ENCODE results near the gene GNB1. TPM values are rescaled to one million over a fixed set of nuclear protein-coding genes. Genes with fewer than 3 reads are reported as not detected.

The GNB1 gene
- total RNA-seq, 1 donor from 2014 or later = 170 TPM

DNA sequence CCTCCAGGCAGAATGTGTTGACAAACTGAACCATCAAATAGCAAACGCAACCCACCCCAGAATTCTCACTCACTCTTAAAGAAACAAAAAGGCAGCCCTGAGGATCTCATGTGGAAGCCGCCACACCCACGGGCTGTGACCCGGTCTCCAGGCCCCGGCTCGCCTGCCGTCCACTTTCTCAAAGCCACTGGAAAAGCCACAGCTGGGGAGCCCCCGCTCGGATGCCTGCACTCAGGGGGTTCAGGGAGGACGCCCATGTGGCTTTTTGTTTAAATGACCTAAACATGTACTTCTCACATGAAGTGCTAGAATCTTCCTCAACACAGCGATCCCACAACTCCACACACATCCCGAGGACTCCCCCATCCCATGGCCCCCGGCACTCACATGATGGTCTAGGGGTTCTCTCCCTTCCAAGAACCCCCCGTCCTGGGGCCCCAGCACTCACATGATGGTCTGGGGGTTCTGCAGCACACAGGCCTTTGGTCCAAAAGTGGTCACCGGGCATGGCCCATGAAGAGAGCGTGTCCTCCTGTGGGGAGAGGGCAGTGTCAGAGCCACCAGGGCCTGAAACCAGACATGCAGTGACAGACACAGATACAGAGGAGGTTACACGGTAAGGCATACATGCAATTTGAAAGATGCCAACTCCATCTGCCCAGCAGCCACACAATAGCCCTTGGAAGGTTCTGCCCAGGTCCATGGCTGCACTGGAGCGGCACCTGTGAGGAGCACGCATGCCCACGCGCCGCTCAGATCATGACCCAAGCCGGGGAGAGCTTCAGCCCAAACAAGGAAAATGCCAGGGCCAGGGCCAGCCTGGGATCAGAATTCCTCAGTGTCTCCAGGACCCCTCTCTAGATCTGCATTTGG is 129.1 kb downstream of the GNB1 start:
- H3K36me3 ChIP-seq = peaks cover 77 to 80% of the 10 kb centered on the region in 2 donors

DNA sequence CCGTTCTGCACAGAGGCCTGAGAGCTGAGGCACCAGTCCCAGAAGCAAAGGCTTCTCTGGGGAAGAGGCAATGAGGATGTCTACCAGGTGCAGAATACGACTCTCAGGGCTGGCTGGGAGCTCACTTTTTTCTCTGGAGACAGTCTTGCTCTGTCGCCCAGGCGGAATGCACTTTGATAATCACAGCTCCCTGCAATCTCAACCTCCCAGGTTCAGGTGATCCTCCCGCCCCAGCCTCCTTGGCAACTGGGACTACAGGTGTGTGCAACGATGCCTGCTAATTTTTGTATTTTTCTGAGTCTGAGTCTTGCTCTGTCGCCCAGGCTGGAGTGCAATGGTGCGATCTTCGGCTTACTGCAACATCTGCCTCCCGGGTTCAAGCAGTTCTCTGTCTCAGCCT is 130.2 kb downstream of the GNB1 start:
- TF ChIP-seq, protein P1, sequence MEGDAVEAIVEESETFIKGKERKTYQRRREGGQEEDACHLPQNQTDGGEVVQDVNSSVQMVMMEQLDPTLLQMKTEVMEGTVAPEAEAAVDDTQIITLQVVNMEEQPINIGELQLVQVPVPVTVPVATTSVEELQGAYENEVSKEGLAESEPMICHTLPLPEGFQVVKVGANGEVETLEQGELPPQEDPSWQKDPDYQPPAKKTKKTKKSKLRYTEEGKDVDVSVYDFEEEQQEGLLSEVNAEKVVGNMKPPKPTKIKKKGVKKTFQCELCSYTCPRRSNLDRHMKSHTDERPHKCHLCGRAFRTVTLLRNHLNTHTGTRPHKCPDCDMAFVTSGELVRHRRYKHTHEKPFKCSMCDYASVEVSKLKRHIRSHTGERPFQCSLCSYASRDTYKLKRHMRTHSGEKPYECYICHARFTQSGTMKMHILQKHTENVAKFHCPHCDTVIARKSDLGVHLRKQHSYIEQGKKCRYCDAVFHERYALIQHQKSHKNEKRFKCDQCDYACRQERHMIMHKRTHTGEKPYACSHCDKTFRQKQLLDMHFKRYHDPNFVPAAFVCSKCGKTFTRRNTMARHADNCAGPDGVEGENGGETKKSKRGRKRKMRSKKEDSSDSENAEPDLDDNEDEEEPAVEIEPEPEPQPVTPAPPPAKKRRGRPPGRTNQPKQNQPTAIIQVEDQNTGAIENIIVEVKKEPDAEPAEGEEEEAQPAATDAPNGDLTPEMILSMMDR (IDR thresholded peaks at IDR 0.05) = no peak
- H3K27me3 ChIP-seq = no peaks in the 10 kb centered on the region
- no peak overlapping the region for H3K4me3 ChIP-seq
- no peak overlapping the region for H3K27ac ChIP-seq
- peaks cover 87 to 90% of the 10 kb centered on the region in 2 donors for H3K36me3 ChIP-seq
- DNase-seq (ENCODE audit: low spot score in 2 of 2) = no peak
- H3K9me3 ChIP-seq = no peaks in the 10 kb centered on the region
- intact Hi-C loops (cut with DNase I) = no loop called here
- no peaks in the 10 kb centered on the region for H3K4me1 ChIP-seq

More for the DNA sequence above, 129.1 kb downstream of the GNB1 start:
- H3K4me1 ChIP-seq = no peaks in the 10 kb centered on the region
- DNase-seq (ENCODE audit: low spot score in 2 of 2) = no peak
- no peak overlapping the region for H3K4me3 ChIP-seq
- TF ChIP-seq, protein P1 (IDR thresholded peaks at IDR 0.05) = no peak
- H3K27me3 ChIP-seq = no peaks in the 10 kb centered on the region
- intact Hi-C loops (cut with DNase I) = no loop called here
- H3K9me3 ChIP-seq = no peaks in the 10 kb centered on the region
- H3K27ac ChIP-seq = no peak overlapping the region

DNA sequence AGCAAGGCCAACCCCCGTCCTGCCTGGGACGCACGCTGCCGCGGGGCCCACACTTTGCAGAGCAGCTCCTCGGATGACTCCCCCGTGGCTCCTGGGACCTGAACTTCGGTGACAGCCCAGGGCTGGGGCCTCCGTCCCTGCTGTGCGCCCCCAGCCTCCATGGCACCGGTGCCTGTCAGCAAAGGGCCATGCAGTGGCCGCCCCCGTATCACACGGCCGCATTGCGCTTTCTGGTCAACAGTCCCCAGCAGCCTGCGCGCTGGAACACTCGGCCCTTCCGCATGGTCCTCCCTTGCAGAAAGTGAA is 130.6 kb downstream of the GNB1 start:
- H3K9me3 ChIP-seq = no peaks in the 10 kb centered on the region
- TF ChIP-seq, protein P1 (IDR thresholded peaks at IDR 0.05) = no peak
- H3K27me3 ChIP-seq = no peaks in the 10 kb centered on the region
- peaks cover 91 to 94% of the 10 kb centered on the region in 2 donors for H3K36me3 ChIP-seq
- no peak overlapping the region for H3K27ac ChIP-seq
- no peaks in the 10 kb centered on the region for H3K4me1 ChIP-seq
- intact Hi-C loops (cut with DNase I) = no loop called here
- H3K4me3 ChIP-seq = no peak overlapping the region
- DNase-seq (ENCODE audit: low spot score in 2 of 2) = no peak

DNA sequence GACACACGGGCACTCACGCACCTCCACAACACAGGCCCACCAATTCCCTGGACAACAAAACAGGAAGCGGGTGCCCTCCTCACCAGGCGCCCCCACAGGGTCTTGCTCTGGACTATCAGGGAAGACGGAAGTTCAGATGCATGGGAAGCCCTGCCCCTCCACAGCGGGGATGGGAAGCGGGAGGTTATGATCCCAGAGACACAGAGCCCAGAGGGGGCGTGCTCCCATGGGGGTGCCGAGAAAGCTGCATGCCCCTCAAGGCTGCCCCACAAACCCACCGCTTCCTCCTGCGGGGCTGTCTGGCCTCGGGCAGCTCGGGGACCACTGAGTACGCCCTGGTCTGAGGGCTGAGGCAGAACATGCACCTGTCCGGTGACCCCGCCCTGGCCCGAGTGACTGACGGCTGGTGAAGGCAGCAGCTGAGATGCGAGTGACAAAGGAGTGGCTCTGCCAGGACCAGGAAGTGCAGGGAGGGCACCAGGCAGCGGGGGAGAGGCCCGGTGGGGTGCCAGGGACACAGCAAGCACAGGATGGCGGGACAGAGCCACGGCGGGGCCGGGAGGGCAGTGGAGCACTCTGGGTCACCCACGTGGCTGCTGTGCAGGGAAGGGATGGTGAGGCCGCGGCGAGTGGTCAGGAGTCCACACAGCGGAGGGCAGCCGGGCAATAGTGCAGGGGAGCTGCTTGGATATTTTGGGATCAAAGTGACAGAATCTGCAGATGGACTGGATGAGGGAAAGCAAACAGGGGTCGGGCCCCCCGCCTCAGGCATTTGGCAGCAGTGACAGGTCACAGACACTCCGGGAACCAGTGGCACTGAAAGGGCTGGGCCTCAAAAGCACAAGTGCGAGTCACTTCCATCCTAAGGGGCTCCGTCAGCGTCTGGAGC is 131.2 kb downstream of the GNB1 start:
- no peak overlapping the region for H3K4me3 ChIP-seq
- TF ChIP-seq, protein P1 (IDR thresholded peaks at IDR 0.05) = no peak
- DNase-seq (ENCODE audit: low spot score in 2 of 2) = no peak
- no peaks in the 10 kb centered on the region for H3K4me1 ChIP-seq
- no peak overlapping the region for H3K27ac ChIP-seq
- no peaks in the 10 kb centered on the region for H3K27me3 ChIP-seq
- intact Hi-C loops (cut with DNase I) = no loop called here
- H3K9me3 ChIP-seq = no peaks in the 10 kb centered on the region
- H3K36me3 ChIP-seq = peaks cover 92 to 94% of the 10 kb centered on the region in 2 donors

DNA sequence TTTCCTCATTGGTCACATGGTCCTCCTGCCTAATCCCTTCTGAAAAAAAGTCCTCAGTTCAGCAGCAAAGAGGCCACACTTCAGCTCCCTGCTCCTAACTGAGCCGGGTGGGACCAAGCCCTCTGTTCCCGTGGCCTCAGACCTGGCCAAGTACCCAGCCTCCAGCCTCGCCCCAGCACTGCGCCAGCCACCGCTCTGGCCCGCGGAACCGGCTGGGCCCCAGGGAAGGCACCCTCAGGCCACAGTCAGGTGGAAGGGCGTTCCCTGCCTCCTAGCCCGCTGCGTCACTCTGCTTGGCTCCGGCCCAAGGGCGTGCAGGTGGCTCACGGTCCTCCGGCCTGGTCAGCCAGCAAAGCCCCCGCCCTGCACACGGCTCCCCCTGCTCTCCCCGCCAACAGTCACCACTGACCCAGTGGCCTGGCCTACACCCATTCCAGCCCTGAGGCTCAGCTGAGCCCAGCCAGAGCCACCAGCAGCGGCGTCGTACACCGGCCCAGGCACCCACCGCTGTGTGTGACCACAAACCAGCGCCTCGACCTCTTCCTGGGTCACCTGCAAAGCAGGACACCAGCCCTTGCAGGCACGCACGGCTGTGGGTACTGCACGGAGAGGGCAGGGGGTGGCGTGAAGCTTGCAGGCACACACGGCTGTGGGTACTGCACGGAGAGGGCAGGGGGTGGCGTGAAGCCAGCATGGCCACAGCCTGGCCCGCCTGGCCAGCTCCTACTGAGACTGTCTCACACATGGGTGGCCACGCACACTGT is 132.0 kb downstream of the GNB1 start:
- TF ChIP-seq, protein P1 (IDR thresholded peaks at IDR 0.05) = no peak
- Histone ChIP-seq H3K27me3 (no peaks in the 10 kb centered on the region), H3K9me3 (no peaks in the 10 kb centered on the region), H3K4me3 (no peak overlapping the region), H3K36me3 (peaks cover 93 to 94% of the 10 kb centered on the region in 2 donors), H3K27ac (no peak overlapping the region), H3K4me1 (no peaks in the 10 kb centered on the region)
- intact Hi-C loops (cut with DNase I) = no loop called here
- no peak for DNase-seq (ENCODE audit: low spot score in 2 of 2)

Measured in ascending aorta (tissue), 2 donors.